ENCODE results near the gene MRPS6.

The MRPS6 gene

DNA sequence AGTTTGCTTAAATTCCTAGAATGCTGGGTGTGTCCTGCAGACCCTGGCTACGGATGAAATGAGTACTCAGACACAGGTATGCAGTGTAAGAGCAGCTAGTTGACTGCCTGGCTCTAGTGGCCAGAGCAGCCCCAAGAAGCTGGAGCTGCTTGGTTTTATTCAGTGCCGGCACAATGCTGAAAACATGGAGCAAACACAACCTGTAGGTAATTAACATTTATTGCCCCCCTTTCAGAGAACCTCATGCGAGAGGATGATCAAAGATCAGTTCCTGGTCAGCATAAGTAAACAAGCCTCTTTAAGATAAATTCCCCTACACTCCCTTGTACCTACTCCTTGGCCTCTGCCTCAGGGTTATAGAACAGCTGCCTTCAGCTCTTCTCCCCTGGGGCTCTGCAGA lies 43.2 kb downstream of the MRPS6 start:
- Histone ChIP-seq H4K20me1 (ENCODE audit: control insufficient read depth, insufficient read depth, low read depth, low read length) (no peaks in the 10 kb centered on the region), H3K9me2 (replicated peaks; ENCODE audit: control insufficient read depth, low read length) (no peaks in the 10 kb centered on the region), H3K4me2 (ENCODE audit: low read length) (no peak overlapping the region)

DNA sequence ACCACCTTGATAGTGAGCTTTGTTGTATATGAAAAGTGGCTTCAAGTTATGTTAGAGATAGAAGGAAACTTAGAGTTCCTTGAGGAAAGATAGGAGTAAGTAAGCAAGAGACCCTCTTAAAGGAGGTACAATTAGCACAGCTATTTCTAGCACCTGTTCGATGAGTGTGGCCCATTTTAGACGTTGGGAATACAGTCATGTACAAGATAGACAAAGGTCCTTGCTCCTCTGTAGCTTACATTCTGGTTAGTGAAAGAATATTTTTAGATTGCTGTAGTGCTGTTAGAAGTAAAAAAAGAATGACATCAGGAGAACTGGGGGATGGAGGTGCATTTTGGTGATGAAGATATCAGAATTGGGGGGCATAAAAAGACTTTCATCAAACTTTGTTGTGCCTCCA lies 47.5 kb downstream of the MRPS6 start:
- Histone ChIP-seq H3K27me3 (ENCODE audit: control insufficient read depth, low read length) (no peaks in the 10 kb centered on the region), H3K4me3 (ENCODE audit: low read length) (no peak overlapping the region), H3K27ac (ENCODE audit: low read depth, low read length) (no peak overlapping the region), H3K36me3 (ENCODE audit: control insufficient read depth, low read length) (peaks cover 19% of the 10 kb centered on the region), H4K20me1 (ENCODE audit: control insufficient read depth, insufficient read depth, low read depth, low read length) (no peaks in the 10 kb centered on the region), H3K79me2 (ENCODE audit: control insufficient read depth, low read length) (peaks cover 67% of the 10 kb centered on the region), H3K4me1 (ENCODE audit: control insufficient read depth, low read length) (no peaks in the 10 kb centered on the region), H3K9me3 (ENCODE audit: control insufficient read depth, insufficient read depth, low read length) (no peaks in the 10 kb centered on the region), H3K9me2 (replicated peaks; ENCODE audit: control insufficient read depth, low read length) (no peaks in the 10 kb centered on the region), H3F3A (ENCODE audit: control insufficient read depth, insufficient read depth) (no peaks in the 10 kb centered on the region), H3K4me2 (ENCODE audit: low read length) (no peak overlapping the region)
- TF ChIP-seq, protein P1, sequence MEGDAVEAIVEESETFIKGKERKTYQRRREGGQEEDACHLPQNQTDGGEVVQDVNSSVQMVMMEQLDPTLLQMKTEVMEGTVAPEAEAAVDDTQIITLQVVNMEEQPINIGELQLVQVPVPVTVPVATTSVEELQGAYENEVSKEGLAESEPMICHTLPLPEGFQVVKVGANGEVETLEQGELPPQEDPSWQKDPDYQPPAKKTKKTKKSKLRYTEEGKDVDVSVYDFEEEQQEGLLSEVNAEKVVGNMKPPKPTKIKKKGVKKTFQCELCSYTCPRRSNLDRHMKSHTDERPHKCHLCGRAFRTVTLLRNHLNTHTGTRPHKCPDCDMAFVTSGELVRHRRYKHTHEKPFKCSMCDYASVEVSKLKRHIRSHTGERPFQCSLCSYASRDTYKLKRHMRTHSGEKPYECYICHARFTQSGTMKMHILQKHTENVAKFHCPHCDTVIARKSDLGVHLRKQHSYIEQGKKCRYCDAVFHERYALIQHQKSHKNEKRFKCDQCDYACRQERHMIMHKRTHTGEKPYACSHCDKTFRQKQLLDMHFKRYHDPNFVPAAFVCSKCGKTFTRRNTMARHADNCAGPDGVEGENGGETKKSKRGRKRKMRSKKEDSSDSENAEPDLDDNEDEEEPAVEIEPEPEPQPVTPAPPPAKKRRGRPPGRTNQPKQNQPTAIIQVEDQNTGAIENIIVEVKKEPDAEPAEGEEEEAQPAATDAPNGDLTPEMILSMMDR (IDR thresholded peaks at IDR 0.05; ENCODE audit: low read depth, low read length, poor library complexity, severe bottlenecking), result no peak
- TF ChIP-seq EZH2phosphoT487 (IDR thresholded peaks at IDR 0.05; ENCODE audit: borderline replicate concordance, low read length), result no peak

More for the DNA sequence above, 43.2 kb downstream of the MRPS6 start:
- H3K9me3 ChIP-seq (ENCODE audit: control insufficient read depth, insufficient read depth, low read length), result no peaks in the 10 kb centered on the region
- H3K36me3 ChIP-seq (ENCODE audit: control insufficient read depth, low read length), result no peaks in the 10 kb centered on the region; the same call in 1 of the 2 replicates
- no peak overlapping the region for H3K27ac ChIP-seq (ENCODE audit: low read depth, low read length)
- no peaks in the 10 kb centered on the region for H3F3A ChIP-seq (ENCODE audit: control insufficient read depth, insufficient read depth)
- TF ChIP-seq EZH2phosphoT487 (IDR thresholded peaks at IDR 0.05; ENCODE audit: borderline replicate concordance, low read length), result no peak
- TF ChIP-seq, protein P1 (IDR thresholded peaks at IDR 0.05; ENCODE audit: low read depth, low read length, poor library complexity, severe bottlenecking), result no peak
- peaks cover 63% of the 10 kb centered on the region for H3K79me2 ChIP-seq (ENCODE audit: control insufficient read depth, low read length)
- H3K4me1 ChIP-seq (ENCODE audit: control insufficient read depth, low read length), result no peaks in the 10 kb centered on the region
- no peaks in the 10 kb centered on the region for H3K27me3 ChIP-seq (ENCODE audit: control insufficient read depth, low read length)
- H3K4me3 ChIP-seq (ENCODE audit: low read length), result no peak overlapping the region

DNA sequence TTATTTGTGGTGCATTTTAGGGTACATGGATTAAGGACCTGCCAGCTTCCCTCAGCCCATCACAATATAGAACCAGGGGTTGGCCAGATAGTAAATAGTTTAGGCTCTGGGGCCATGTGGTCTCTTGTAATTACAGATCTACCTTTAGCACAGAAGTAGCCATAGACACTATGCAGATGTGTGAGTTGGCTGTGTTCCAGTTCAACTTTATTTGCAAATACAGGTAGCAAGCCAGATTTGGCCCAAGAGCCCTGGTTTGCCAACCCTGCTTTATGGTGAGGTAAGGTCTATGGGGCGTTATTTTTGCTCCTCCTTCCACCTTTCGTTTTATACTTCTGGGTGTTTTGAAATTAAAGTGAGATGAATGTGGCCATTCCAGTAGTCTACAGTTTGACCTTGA lies 48.7 kb downstream of the MRPS6 start:
- TF ChIP-seq EZH2phosphoT487 (IDR thresholded peaks at IDR 0.05; ENCODE audit: borderline replicate concordance, low read length), result no peak
- TF ChIP-seq, protein P1 (IDR thresholded peaks at IDR 0.05; ENCODE audit: low read depth, low read length, poor library complexity, severe bottlenecking), result no peak
- H3K9me2 ChIP-seq (replicated peaks; ENCODE audit: control insufficient read depth, low read length), result no peaks in the 10 kb centered on the region
- peaks cover 30% of the 10 kb centered on the region for H3K36me3 ChIP-seq (ENCODE audit: control insufficient read depth, low read length)
- no peak overlapping the region for H3K4me2 ChIP-seq (ENCODE audit: low read length)
- peaks cover 73% of the 10 kb centered on the region for H3K79me2 ChIP-seq (ENCODE audit: control insufficient read depth, low read length)
- no peak overlapping the region for H3K27ac ChIP-seq (ENCODE audit: low read depth, low read length)
- no peaks in the 10 kb centered on the region for H3K27me3 ChIP-seq (ENCODE audit: control insufficient read depth, low read length)
- no peaks in the 10 kb centered on the region for H3K9me3 ChIP-seq (ENCODE audit: control insufficient read depth, insufficient read depth, low read length)
- H3K4me3 ChIP-seq (ENCODE audit: low read length), result no peak overlapping the region
- H4K20me1 ChIP-seq (ENCODE audit: control insufficient read depth, insufficient read depth, low read depth, low read length), result no peaks in the 10 kb centered on the region
- H3F3A ChIP-seq (ENCODE audit: control insufficient read depth, insufficient read depth), result no peaks in the 10 kb centered on the region
- no peaks in the 10 kb centered on the region for H3K4me1 ChIP-seq (ENCODE audit: control insufficient read depth, low read length)
